HG03521 (cell line): ENCODE measurements around the gene ARPC1B.
"Not testable (repeated sequence)": the region's sequence is repeated elsewhere in the genome, so short reads cannot be mapped to it uniquely, and the experiment has no call there.

Experiments used
- ATAC-seq: cut with Tn5 transposase; IDR thresholded peaks from one replicate; pipeline ENCODE4 v1.9.1; 2021; ENCODE audit warnings: mild to moderate bottlenecking, moderate library complexity; ENCODE audit not compliant: unreplicated experiment

ARPC1B gene

GRCh38 chr7:99366646-99367045, 7.9 kb upstream of the ARPC1B start:
- ATAC-seq, result no peak

- ATAC-seq, result no peak
Measured at GRCh38 chr7:99368750-99369389, 5.7 kb upstream of the ARPC1B start.

GRCh38 chr7:99369767-99370391, 4.7 kb upstream of the ARPC1B start:
- no peak for ATAC-seq

- ATAC-seq, result no peak
Measured at GRCh38 chr7:99371376-99371920, 3.1 kb upstream of the ARPC1B start.

- ATAC-seq, result no peak
Measured at GRCh38 chr7:99372275-99373090, 2.0 kb upstream of the ARPC1B start.

- no peak for ATAC-seq
Measured at GRCh38 chr7:99373091-99374066, 1.2 kb upstream of the ARPC1B start.

GRCh38 chr7:99375070-99375807, 709 bp downstream of the ARPC1B start:
- ATAC-seq, result peak; percentile 33

GRCh38 chr7:99379043-99379577, 4.6 kb downstream of the ARPC1B start:
- ATAC-seq, result no peak

- not testable (repeated sequence) for ATAC-seq
Measured at GRCh38 chr7:99379693-99380031, 5.1 kb downstream of the ARPC1B start.

GRCh38 chr7:99380032-99380822, 5.7 kb downstream of the ARPC1B start:
- ATAC-seq, result peak; percentile 1

GRCh38 chr7:99380823-99381663, 6.5 kb downstream of the ARPC1B start:
- ATAC-seq, result peak; percentile 69

- ATAC-seq, result no peak
Measured at GRCh38 chr7:99381664-99382075, 7.1 kb downstream of the ARPC1B start.

- ATAC-seq, result no peak
Measured at GRCh38 chr7:99383203-99383602, 8.7 kb downstream of the ARPC1B start.

- no peak for ATAC-seq
Measured at GRCh38 chr7:99383791-99384370, 9.4 kb downstream of the ARPC1B start.

GRCh38 chr7:99384523-99384922, 10.0 kb downstream of the ARPC1B start:
- no peak for ATAC-seq

GRCh38 chr7:99385564-99385963, 11.0 kb downstream of the ARPC1B start:
- no peak for ATAC-seq

GRCh38 chr7:99386584-99387238, 12.2 kb downstream of the ARPC1B start:
- ATAC-seq, result no peak
